Activated naive CD8-positive, alpha-beta T cell treated with anti-CD3 and anti-CD28 coated beads, Interleukin-2, amount 50 U/mL, for 24 hours (primary cell): ENCODE results near the gene ARHGEF38.
"Not testable (repeated sequence)": the region's sequence is repeated elsewhere in the genome, so short reads cannot be mapped to it uniquely, and the experiment has no call there.

Source experiments
- ATAC-seq: fragments of 150-1000 bp; cut with Tn5 transposase; one replicate; pipeline ENCODE4 v1.10.0; 2021
- DNase-seq: peaks from one replicate; pipeline ENCODE4 v3.0.0; 2021
- H3K27ac Mint-ChIP-seq: one replicate; pipeline ENCODE4 v1.8.0; 2021; ENCODE audit warnings: mild to moderate bottlenecking, mixed read lengths
- H3K27me3 Mint-ChIP-seq: one replicate; pipeline ENCODE4 v1.8.0; 2021; ENCODE audit warnings: mixed read lengths
- H3K36me3 Mint-ChIP-seq: one replicate; pipeline ENCODE4 v1.8.0; 2021; ENCODE audit warnings: low read depth, mixed read lengths
- H3K4me1 Mint-ChIP-seq: one replicate; pipeline ENCODE4 v1.8.0; 2021; ENCODE audit warnings: mixed read lengths
- H3K4me3 Mint-ChIP-seq: one replicate; pipeline ENCODE4 v1.8.0; 2021; ENCODE audit warnings: mild to moderate bottlenecking, moderate library complexity, mixed read lengths
- H3K9me3 Mint-ChIP-seq: one replicate; pipeline ENCODE4 v1.8.0; 2021; ENCODE audit warnings: mixed read lengths

Gene ARHGEF38

GRCh38 chr4:105677709-105678108 lies 125.3 kb downstream of the ARHGEF38 start:
- Mint-ChIP-seq H3K27me3 (no peaks in the 10 kb centered on the region), H3K4me1 (no peaks in the 10 kb centered on the region), H3K36me3 (peaks cover 7% of the 10 kb centered on the region), H3K27ac (no peak overlapping the region), H3K9me3 (no peaks in the 10 kb centered on the region), H3K4me3 (no peak overlapping the region)
- ATAC-seq (no peak), DNase-seq (no peak)

- no peaks in the 10 kb centered on the region for H3K4me1 Mint-ChIP-seq
- H3K27me3 Mint-ChIP-seq, result no peaks in the 10 kb centered on the region
- H3K36me3 Mint-ChIP-seq, result peaks cover 12% of the 10 kb centered on the region
- no peaks in the 10 kb centered on the region for H3K9me3 Mint-ChIP-seq
- H3K27ac Mint-ChIP-seq, result no peak overlapping the region
- no peak overlapping the region for H3K4me3 Mint-ChIP-seq
- no peak for ATAC-seq
- DNase-seq, result no peak
Observed at GRCh38 chr4:105679186-105679585, 126.8 kb downstream of the ARHGEF38 start.

GRCh38 chr4:105683038-105683437 lies 130.6 kb downstream of the ARHGEF38 start:
- H3K9me3 Mint-ChIP-seq, result no peaks in the 10 kb centered on the region
- no peak for ATAC-seq
- H3K27ac Mint-ChIP-seq, result no peak overlapping the region
- DNase-seq, result no peak
- H3K4me1 Mint-ChIP-seq, result no peaks in the 10 kb centered on the region
- peaks cover 22% of the 10 kb centered on the region for H3K36me3 Mint-ChIP-seq
- no peak overlapping the region for H3K4me3 Mint-ChIP-seq
- H3K27me3 Mint-ChIP-seq, result no peaks in the 10 kb centered on the region

GRCh38 chr4:105686571-105686970 lies 134.2 kb downstream of the ARHGEF38 start:
- H3K27ac Mint-ChIP-seq, result no peak overlapping the region
- ATAC-seq (no peak), DNase-seq (no peak)
- H3K36me3 Mint-ChIP-seq, result peaks cover 32% of the 10 kb centered on the region
- H3K4me1 Mint-ChIP-seq, result no peaks in the 10 kb centered on the region
- no peaks in the 10 kb centered on the region for H3K9me3 Mint-ChIP-seq
- no peak overlapping the region for H3K4me3 Mint-ChIP-seq
- no peaks in the 10 kb centered on the region for H3K27me3 Mint-ChIP-seq

- H3K27me3 Mint-ChIP-seq, H3K4me3 Mint-ChIP-seq: not testable (repeated sequence)
Observed at GRCh38 chr4:105694812-105695211, 142.4 kb downstream of the ARHGEF38 start.

GRCh38 chr4:105695832-105696231 lies 143.4 kb downstream of the ARHGEF38 start:
- H3K9me3 Mint-ChIP-seq, H3K27ac Mint-ChIP-seq, DNase-seq, H3K4me3 Mint-ChIP-seq, H3K27me3 Mint-ChIP-seq, ATAC-seq, H3K4me1 Mint-ChIP-seq: not testable (repeated sequence)
- peaks cover 35% of the 10 kb centered on the region for H3K36me3 Mint-ChIP-seq

More at GRCh38 chr4:105694812-105695211, 142.4 kb downstream of the ARHGEF38 start:
- not testable (repeated sequence) for ATAC-seq, H3K4me1 Mint-ChIP-seq, H3K9me3 Mint-ChIP-seq, DNase-seq, H3K27ac Mint-ChIP-seq
- peaks cover 37% of the 10 kb centered on the region for H3K36me3 Mint-ChIP-seq

GRCh38 chr4:105698607-105699006 lies 146.2 kb downstream of the ARHGEF38 start:
- no peak overlapping the region for H3K27ac Mint-ChIP-seq
- H3K4me1 Mint-ChIP-seq, result peaks cover 6% of the 10 kb centered on the region
- no peaks in the 10 kb centered on the region for H3K9me3 Mint-ChIP-seq
- no peaks in the 10 kb centered on the region for H3K27me3 Mint-ChIP-seq
- H3K4me3 Mint-ChIP-seq, result no peak overlapping the region
- DNase-seq, result no peak
- peaks cover 29% of the 10 kb centered on the region for H3K36me3 Mint-ChIP-seq
- ATAC-seq, result no peak

GRCh38 chr4:105707782-105708180 lies 155.4 kb downstream of the ARHGEF38 start:
- DNase-seq (no peak), ATAC-seq (no peak)
- H3K4me1 Mint-ChIP-seq, result peaks cover 35% of the 10 kb centered on the region
- no peaks in the 10 kb centered on the region for H3K27me3 Mint-ChIP-seq
- no peaks in the 10 kb centered on the region for H3K9me3 Mint-ChIP-seq
- peak overlapping the region; percentile 99 for H3K4me3 Mint-ChIP-seq
- peaks cover 12% of the 10 kb centered on the region for H3K36me3 Mint-ChIP-seq
- peak overlapping the region; percentile 97 for H3K27ac Mint-ChIP-seq

- H3K27me3 Mint-ChIP-seq, result no peaks in the 10 kb centered on the region
- peaks cover 12% of the 10 kb centered on the region for H3K36me3 Mint-ChIP-seq
- H3K9me3 Mint-ChIP-seq, result no peaks in the 10 kb centered on the region
- peak within 1 kb of the TSS; percentile 97 for H3K27ac Mint-ChIP-seq
- peaks cover 35% of the 10 kb centered on the region for H3K4me1 Mint-ChIP-seq
- DNase-seq, result peak; percentile 89
- peak; percentile 98 for ATAC-seq
- H3K4me3 Mint-ChIP-seq, result peak within 1 kb of the TSS; percentile 99
Observed at GRCh38 chr4:105708181-105709080, 156.0 kb downstream of the ARHGEF38 start, which contains the start of the genes GSTCD and INTS12. Gene GSTCD, plus strand, starts transcription at chr4:105708784. Its CDS starts 8,830 bp downstream, at chr4:105717614. Gene INTS12, minus strand, starts transcription at chr4:105708689. Its CDS starts 8,684 bp downstream, at chr4:105700005.

- Mint-ChIP-seq H3K36me3 (peaks cover 12% of the 10 kb centered on the region), H3K4me3 (peak overlapping the region; percentile 99), H3K9me3 (no peaks in the 10 kb centered on the region), H3K27me3 (no peaks in the 10 kb centered on the region), H3K4me1 (peaks cover 36% of the 10 kb centered on the region), H3K27ac (peak overlapping the region; percentile 97)
- no peak for DNase-seq
- ATAC-seq, result peak; percentile 7
Observed at GRCh38 chr4:105709081-105709450, 156.6 kb downstream of the ARHGEF38 start.

GRCh38 chr4:105710012-105710600 lies 157.7 kb downstream of the ARHGEF38 start:
- Mint-ChIP-seq H3K4me1 (peaks cover 39% of the 10 kb centered on the region), H3K4me3 (peak overlapping the region; percentile 99), H3K36me3 (peaks cover 12% of the 10 kb centered on the region), H3K9me3 (no peaks in the 10 kb centered on the region), H3K27me3 (no peaks in the 10 kb centered on the region), H3K27ac (no peak overlapping the region)
- DNase-seq (no peak), ATAC-seq (no peak)

GRCh38 chr4:105710678-105711077 lies 158.3 kb downstream of the ARHGEF38 start:
- Mint-ChIP-seq H3K4me1 (peaks cover 37% of the 10 kb centered on the region), H3K27me3 (no peaks in the 10 kb centered on the region)

GRCh38 chr4:105712766-105713165 lies 160.3 kb downstream of the ARHGEF38 start:
- Mint-ChIP-seq H3K4me1 (peaks cover 19% of the 10 kb centered on the region), H3K36me3 (peaks cover 2% of the 10 kb centered on the region), H3K4me3 (no peak overlapping the region), H3K27me3 (no peaks in the 10 kb centered on the region), H3K27ac (no peak overlapping the region), H3K9me3 (no peaks in the 10 kb centered on the region)
- no peak for ATAC-seq
- DNase-seq, result no peak

More at GRCh38 chr4:105710678-105711077, 158.3 kb downstream of the ARHGEF38 start:
- H3K4me3 Mint-ChIP-seq, result no peak overlapping the region
- no peak for ATAC-seq
- H3K27ac Mint-ChIP-seq, result no peak overlapping the region
- H3K36me3 Mint-ChIP-seq, result peaks cover 10% of the 10 kb centered on the region
- H3K9me3 Mint-ChIP-seq, result no peaks in the 10 kb centered on the region
- DNase-seq, result no peak

- H3K9me3 Mint-ChIP-seq, result no peaks in the 10 kb centered on the region
- no peak for ATAC-seq
- H3K36me3 Mint-ChIP-seq, result no peaks in the 10 kb centered on the region
- H3K4me3 Mint-ChIP-seq, result no peak overlapping the region
- peaks cover 15% of the 10 kb centered on the region for H3K4me1 Mint-ChIP-seq
- no peak overlapping the region for H3K27ac Mint-ChIP-seq
- H3K27me3 Mint-ChIP-seq, result no peaks in the 10 kb centered on the region
- DNase-seq, result no peak
Observed at GRCh38 chr4:105714071-105714521, 161.7 kb downstream of the ARHGEF38 start.

- H3K9me3 Mint-ChIP-seq, result no peaks in the 10 kb centered on the region
- H3K27me3 Mint-ChIP-seq, result no peaks in the 10 kb centered on the region
- H3K27ac Mint-ChIP-seq, result no peak overlapping the region
- H3K4me3 Mint-ChIP-seq, result no peak overlapping the region
- H3K4me1 Mint-ChIP-seq, result peaks cover 7% of the 10 kb centered on the region
- no peak for ATAC-seq
- DNase-seq, result no peak
- H3K36me3 Mint-ChIP-seq, result peaks cover 1% of the 10 kb centered on the region
Observed at GRCh38 chr4:105714932-105715331, 162.5 kb downstream of the ARHGEF38 start.
